IPS-18a (cell line): ENCODE data around the gene PDLIM5.

Experiments used
- H3K27ac ChIP-seq: one replicate; pipeline ENCODE4 v1.5.1; 2013; ENCODE audit warnings: low read length
- H3K27me3 ChIP-seq: one replicate; pipeline ENCODE4 v1.6.1; 2013; ENCODE audit warnings: mild to moderate bottlenecking, low read length; ENCODE audit not compliant: control insufficient read depth, insufficient read depth
- H3K36me3 ChIP-seq: one replicate; pipeline ENCODE4 v1.6.1; 2013; ENCODE audit warnings: low read depth, low read length; ENCODE audit not compliant: control insufficient read depth
- H3K4me1 ChIP-seq: one replicate; pipeline ENCODE4 v1.6.1; 2013; ENCODE audit warnings: low read depth, low read length; ENCODE audit not compliant: control insufficient read depth
- H3K4me3 ChIP-seq: one replicate; pipeline ENCODE4 v1.5.1; 2013; ENCODE audit warnings: low read length
- H3K9ac ChIP-seq: one replicate; pipeline ENCODE4 v1.6.1; 2013; ENCODE audit warnings: mild to moderate bottlenecking, low read length, moderate library complexity
- H3K9me3 ChIP-seq: one replicate; pipeline ENCODE4 v1.6.1; 2013; ENCODE audit warnings: low read depth, low read length; ENCODE audit not compliant: control insufficient read depth

The PDLIM5 gene

GRCh38 chr4:94695384-94695783 is 243.6 kb downstream of the PDLIM5 start:
- H3K9me3 ChIP-seq = no peaks in the 10 kb centered on the region
- H3K4me1 ChIP-seq = no peaks in the 10 kb centered on the region
- no peaks in the 10 kb centered on the region for H3K27me3 ChIP-seq
- no peak overlapping the region for H3K9ac ChIP-seq
- no peak overlapping the region for H3K4me3 ChIP-seq
- no peaks in the 10 kb centered on the region for H3K36me3 ChIP-seq
- no peak overlapping the region for H3K27ac ChIP-seq

GRCh38 chr4:94698187-94698586 is 246.4 kb downstream of the PDLIM5 start:
- Histone ChIP-seq H3K36me3 (no peaks in the 10 kb centered on the region), H3K27me3 (no peaks in the 10 kb centered on the region), H3K9me3 (no peaks in the 10 kb centered on the region), H3K4me3 (no peak overlapping the region), H3K9ac (no peak overlapping the region), H3K27ac (no peak overlapping the region), H3K4me1 (no peaks in the 10 kb centered on the region)

GRCh38 chr4:94700298-94700697 is 248.6 kb downstream of the PDLIM5 start:
- no peaks in the 10 kb centered on the region for H3K36me3 ChIP-seq

DNA sequence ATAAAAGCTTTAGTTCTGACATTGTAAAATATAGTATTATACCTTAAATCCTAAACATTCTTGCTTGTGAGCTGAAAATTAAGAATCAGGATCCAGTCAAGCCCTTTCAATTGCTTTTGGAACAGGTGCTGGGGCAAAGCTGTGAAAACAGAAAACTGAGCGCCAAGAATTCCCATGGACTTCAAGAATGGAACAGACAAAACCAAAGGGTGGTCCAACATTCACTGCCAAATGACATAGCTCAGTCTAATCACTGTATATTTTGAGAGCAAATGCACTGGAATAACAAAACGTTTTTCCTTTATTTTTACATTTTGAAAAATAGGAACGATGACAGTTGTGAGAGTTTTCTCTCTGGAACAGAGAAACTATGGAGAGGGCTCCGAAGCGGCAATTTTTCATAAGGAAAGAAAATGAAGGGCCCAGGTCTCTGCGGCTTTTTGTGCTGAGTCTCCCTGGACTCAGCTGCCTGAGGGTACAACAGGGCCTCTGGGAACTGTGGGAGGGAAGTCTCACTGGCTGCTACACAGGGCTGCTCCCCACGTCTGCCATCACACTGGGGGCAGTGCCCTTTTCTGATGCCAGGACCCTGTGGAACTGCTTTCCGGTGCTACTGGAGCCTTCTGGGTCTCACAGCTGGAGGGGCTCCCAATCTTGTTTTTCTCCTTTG is 250.0 kb downstream of the PDLIM5 start:
- Histone ChIP-seq H3K27ac (no peak overlapping the region), H3K4me3 (no peak overlapping the region), H3K9me3 (no peaks in the 10 kb centered on the region)

More at GRCh38 chr4:94700298-94700697, 248.6 kb downstream of the PDLIM5 start:
- no peaks in the 10 kb centered on the region for H3K9me3 ChIP-seq
- no peak overlapping the region for H3K9ac ChIP-seq
- H3K27me3 ChIP-seq = no peaks in the 10 kb centered on the region
- no peak overlapping the region for H3K4me3 ChIP-seq
- H3K27ac ChIP-seq = no peak overlapping the region
- no peaks in the 10 kb centered on the region for H3K4me1 ChIP-seq

DNA sequence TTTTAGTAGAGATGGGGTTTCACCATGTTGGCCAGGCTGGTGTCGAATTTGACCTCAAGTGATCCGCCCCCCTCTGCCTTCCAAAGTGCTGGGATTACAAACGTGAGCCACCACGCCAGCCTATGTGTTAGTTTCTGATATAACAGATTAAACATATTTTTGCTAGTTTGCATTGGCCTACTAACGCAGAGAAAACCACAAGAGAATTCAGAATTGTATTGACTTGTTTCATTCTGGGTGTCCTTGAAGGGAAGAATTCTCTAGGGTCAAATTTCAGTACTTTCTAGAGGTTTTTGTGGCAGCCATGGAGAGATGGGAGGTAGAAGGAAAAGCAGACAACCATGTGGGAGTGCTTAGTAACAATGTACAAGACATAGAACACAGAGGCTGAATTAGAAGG is 259.9 kb downstream of the PDLIM5 start:
- no peak overlapping the region for H3K4me3 ChIP-seq
- no peak overlapping the region for H3K9ac ChIP-seq
- no peaks in the 10 kb centered on the region for H3K4me1 ChIP-seq
- no peaks in the 10 kb centered on the region for H3K27me3 ChIP-seq
- H3K9me3 ChIP-seq = no peaks in the 10 kb centered on the region
- no peaks in the 10 kb centered on the region for H3K36me3 ChIP-seq
- H3K27ac ChIP-seq = no peak overlapping the region

More for the DNA sequence above, 250.0 kb downstream of the PDLIM5 start:
- H3K36me3 ChIP-seq = no peaks in the 10 kb centered on the region
- H3K4me1 ChIP-seq = no peaks in the 10 kb centered on the region
- H3K9ac ChIP-seq = no peak overlapping the region
- H3K27me3 ChIP-seq = no peaks in the 10 kb centered on the region

- no peak overlapping the region for H3K4me3 ChIP-seq
- H3K4me1 ChIP-seq = no peaks in the 10 kb centered on the region
- H3K9me3 ChIP-seq = no peaks in the 10 kb centered on the region
- no peaks in the 10 kb centered on the region for H3K27me3 ChIP-seq
- no peak overlapping the region for H3K27ac ChIP-seq
- H3K9ac ChIP-seq = no peak overlapping the region
- H3K36me3 ChIP-seq = no peaks in the 10 kb centered on the region
These were observed 262.8 kb downstream of the PDLIM5 start for GRCh38 chr4:94714365-94715160.

DNA sequence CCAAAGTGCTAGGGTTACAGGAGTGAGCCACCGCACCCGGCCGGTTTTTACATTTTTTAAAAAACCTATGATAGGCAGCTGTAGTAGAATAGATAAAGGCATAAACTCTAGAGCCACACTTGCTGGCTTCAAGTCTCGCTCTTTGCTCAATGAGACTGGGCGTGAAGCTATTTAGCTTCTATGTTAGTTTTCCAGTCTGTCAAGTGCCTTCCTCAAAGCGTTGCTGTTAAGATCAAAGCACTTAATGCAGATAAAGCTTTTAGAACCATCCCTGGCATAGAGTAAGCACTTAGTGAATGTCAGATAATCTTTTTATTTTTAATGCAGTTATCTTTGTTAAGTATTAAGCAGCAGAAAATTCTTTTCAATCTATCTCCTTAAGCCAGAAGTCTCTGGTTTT is 264.0 kb downstream of the PDLIM5 start:
- H3K4me3 ChIP-seq = no peak overlapping the region
- no peaks in the 10 kb centered on the region for H3K9me3 ChIP-seq
- no peaks in the 10 kb centered on the region for H3K4me1 ChIP-seq
- no peak overlapping the region for H3K9ac ChIP-seq
- no peak overlapping the region for H3K27ac ChIP-seq
- no peaks in the 10 kb centered on the region for H3K36me3 ChIP-seq
- no peaks in the 10 kb centered on the region for H3K27me3 ChIP-seq
